GM10248 (cell line): ENCODE data around the gene PHETA1.

ENCODE experiments used
- CTCF ChIA-PET: fragments of 300-600 bp; sonication (Branson Sonifier 250); formaldehyde crosslinking; extraction: SDS; loops from one replicate; lab custom pipeline; 2021; ENCODE audit warnings: antibody characterized with exemption; lab: Yijun Ruan, JAX
- POLR2A ChIA-PET: fragments of 350-650 bp; sonication (Branson Sonifier 250); formaldehyde crosslinking; extraction: SDS; loops from one replicate; lab custom pipeline; 2020; ENCODE audit warnings: antibody characterized with exemption; lab: Yijun Ruan, JAX
- DNase-seq: peaks from one replicate; pipeline ENCODE4 v3.0.0; 2012; ENCODE audit errors: extremely low spot score
- TF ChIP-seq, protein P1 (sequence below): IDR thresholded peaks from 2 replicates; pipeline ENCODE4 v1.5.1; 2012; ENCODE audit warnings: mild to moderate bottlenecking, low read depth; ENCODE audit errors: extremely low read depth, missing control alignments, control extremely low read depth

PHETA1 gene

DNA sequence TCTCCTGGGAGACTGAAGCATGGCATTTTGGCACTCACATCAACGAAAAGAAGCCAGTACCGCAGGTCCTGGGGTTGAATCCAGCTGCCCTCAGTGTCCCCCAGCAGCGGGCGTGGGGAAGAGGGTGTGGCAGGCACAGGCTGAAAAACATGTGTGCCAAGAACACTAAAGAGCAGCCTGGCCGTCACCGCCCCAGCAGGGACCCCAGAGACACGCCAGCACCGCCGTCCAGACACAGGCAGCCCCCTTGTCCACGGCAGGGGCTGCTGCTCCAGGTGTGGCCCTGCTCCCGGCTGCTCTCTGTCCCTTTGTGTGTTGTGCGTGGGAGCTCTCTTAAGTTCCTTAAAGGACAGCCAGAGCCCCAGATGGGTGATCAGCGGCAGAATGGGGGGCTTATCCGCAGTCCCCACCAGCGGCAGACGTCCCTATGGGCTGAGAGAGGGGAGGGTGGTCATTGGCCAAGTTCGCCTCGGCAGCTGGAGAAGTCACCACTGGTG, 556 bp downstream of the PHETA1 start:
- ChIA-PET CTCF (interaction anchor here (1.0 to 3.9 kb wide), 5 partner anchors 9 to 83 kb away, joined by 3 to 30 read pairs (median 5); no protein-coding TSS in a partner anchor), POLR2A (no interaction called here)
- TF ChIP-seq, protein P1, sequence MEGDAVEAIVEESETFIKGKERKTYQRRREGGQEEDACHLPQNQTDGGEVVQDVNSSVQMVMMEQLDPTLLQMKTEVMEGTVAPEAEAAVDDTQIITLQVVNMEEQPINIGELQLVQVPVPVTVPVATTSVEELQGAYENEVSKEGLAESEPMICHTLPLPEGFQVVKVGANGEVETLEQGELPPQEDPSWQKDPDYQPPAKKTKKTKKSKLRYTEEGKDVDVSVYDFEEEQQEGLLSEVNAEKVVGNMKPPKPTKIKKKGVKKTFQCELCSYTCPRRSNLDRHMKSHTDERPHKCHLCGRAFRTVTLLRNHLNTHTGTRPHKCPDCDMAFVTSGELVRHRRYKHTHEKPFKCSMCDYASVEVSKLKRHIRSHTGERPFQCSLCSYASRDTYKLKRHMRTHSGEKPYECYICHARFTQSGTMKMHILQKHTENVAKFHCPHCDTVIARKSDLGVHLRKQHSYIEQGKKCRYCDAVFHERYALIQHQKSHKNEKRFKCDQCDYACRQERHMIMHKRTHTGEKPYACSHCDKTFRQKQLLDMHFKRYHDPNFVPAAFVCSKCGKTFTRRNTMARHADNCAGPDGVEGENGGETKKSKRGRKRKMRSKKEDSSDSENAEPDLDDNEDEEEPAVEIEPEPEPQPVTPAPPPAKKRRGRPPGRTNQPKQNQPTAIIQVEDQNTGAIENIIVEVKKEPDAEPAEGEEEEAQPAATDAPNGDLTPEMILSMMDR = no peak
- DNase-seq = no peak

DNA sequence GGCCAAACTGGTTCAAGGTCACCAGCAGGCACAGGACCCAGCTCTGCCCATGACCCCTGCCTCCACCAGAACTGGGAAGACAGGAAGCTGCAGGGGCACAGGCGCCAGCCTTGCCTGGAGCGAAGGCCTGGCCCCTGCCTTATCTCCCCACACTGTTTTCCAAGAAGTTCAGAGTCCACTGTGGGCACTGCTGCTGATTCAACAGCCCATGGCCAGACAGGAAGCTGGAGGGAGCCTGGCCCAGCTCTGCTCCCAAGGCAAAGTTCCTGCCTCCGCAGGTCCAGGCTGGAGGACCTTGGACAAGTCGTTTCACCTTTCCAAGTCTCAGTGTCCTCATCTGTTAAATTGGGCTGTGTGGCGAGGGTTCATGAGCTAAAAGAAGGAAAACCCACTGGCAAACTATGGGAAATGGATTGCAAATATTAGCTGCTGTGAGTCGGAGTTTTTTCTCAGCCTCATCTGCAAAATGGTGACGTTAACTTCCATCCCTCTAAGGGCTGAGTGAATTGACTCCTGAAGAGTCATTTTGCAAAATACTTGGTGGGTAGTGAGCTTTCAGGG, 1.2 kb downstream of the PHETA1 start:
- ChIA-PET POLR2A (no interaction called here), CTCF (interaction anchor here (0.8 to 3.9 kb wide), 8 partner anchors 8 to 104 kb away, joined by 3 to 30 read pairs (median 4); no protein-coding TSS in a partner anchor)
- DNase-seq = no peak
- TF ChIP-seq, protein P1 = no peak

DNA sequence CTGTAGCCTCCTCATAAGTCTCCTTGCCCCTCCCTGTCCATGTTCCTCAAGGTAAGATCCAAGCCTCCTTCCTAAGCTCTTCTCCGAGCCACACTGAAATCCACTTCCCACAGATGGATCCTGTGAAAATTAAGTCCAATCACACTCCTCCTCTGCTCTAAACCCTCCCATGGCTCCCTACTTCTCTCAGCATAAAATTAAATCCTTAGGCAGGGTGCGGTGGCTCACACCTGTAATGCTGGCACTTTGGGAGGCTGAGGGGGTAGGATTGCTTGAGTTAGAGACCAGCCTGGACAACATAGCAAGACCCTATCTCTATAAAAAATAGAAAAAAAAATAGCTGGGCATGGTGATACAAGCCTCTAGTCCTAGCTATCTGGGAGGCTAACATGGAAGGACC, 2.3 kb downstream of the PHETA1 start:
- TF ChIP-seq, protein P1 = no peak
- ChIA-PET CTCF (interaction anchor here (0.7 to 1.0 kb wide), 2 partner anchors 58 to 85 kb away, joined by 3 read pairs; no protein-coding TSS in a partner anchor), POLR2A (no interaction called here)
- DNase-seq = no peak

DNA sequence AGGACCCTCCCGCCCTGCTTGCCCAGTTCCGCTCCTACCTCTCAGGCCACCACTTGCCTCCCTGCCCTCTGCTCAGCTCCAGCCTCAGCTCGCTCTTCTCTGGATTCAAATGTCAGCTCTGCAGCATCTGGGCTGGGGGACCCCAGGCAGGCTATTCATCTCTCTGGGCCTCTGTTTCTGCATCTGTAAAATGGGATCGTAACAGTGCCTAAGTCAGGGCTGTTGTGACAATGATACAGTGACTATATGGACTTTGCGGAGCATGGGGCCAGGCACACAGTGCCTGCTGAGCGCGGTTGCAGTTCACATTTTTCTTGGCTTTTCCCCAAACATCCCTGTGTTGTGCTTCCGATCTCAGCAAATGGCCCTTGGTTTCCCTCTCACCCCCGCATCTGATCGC, 2.8 kb downstream of the PHETA1 start:
- TF ChIP-seq, protein P1 = no peak
- CTCF ChIA-PET = no interaction called here

DNA sequence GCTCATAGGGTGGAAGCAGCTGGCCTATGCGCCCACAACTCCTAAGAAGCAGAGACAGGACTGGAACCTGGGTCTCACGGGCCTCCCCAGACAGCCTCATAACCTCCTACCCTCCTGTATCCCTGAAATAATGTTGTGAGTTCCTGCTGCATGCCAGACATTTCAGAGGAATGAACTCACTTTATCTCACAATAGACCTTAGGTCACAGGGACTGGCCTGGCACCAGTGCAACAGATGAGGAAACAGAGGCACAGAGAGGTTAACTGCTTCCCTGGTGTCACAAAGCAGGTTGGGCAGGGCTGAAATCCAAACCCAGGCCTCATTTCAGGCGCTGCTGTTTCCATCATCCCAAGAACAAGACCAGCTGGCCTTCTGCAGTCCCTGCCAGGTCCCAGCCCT, 5.3 kb downstream of the PHETA1 start:
- CTCF ChIA-PET = no interaction called here
- POLR2A ChIA-PET = no interaction called here
- no peak for DNase-seq
- TF ChIP-seq, protein P1 = no peak

More for the DNA sequence above, 2.8 kb downstream of the PHETA1 start:
- DNase-seq = no peak
- POLR2A ChIA-PET = no interaction called here

DNA sequence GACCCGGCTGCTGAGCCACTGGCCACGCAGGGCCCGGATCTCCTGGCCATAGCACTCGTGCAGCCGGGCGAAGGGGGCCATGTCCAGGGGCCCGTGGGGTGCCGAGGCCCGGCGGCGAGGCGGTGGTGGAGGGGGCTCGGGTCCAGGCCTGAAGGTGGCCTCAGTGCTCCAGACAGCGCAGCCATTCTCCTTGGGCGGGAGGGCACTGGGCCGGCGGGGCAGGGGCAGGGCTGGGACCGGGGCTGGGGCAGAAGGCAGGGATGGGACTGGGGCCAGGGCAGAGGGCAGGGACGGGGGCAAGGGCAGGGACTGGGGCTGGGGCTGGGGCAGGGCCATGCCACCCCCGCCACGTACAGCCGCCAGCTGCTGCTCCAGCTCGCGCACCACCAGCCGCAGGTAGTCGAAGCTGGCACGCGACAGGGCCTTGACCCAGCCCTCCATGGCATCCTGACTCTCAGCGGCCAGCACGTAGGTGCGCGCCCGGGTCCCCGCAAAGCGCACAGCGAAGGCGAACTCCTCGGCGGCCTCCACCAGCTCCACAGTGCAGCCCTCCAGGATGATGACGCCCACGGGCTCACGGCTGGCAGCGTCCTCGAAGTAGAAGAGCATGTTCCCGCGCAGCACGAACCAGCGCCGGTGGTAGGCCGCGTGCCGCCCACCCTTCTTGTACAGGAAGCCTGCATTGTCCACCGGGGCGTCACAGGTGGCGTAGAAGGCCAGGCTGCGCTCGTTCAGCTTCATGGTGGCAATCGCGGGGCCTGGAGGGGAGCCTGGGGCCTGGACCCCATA, 6.0 kb downstream of the PHETA1 start:
- ChIA-PET CTCF (no interaction called here), POLR2A (no interaction called here)
- TF ChIP-seq, protein P1 = no peak
- DNase-seq = no peak
